ENCODE data around the gene CCER1.

GRCh38 chr12:90961154-90961553 lies 6.2 kb upstream of the CCER1 start:
- TF ChIP-seq POLR2A (IDR thresholded peaks at IDR 0.05) (no peak), CTCF (IDR thresholded peaks at IDR 0.05) (no peak)

Data from Peyer's patch (tissue), 4 donors.